GM23338 (cell line): ENCODE data around the gene GNG12. TPM values are rescaled to one million over a fixed set of nuclear protein-coding genes. Genes with fewer than 3 reads are reported as not detected.

Source experiments
- ATAC-seq: fragments of 200-7000 bp; cut with Tn5 transposase; 3 replicates; pipeline ENCODE4 v1.9.1; 2020
- DNase-seq: peaks from one replicate; pipeline ENCODE4 v3.0.0-alpha.2; 2015; ENCODE audit warnings: low spot score
- H2AFZ ChIP-seq: fragments of 200-600 bp; sonication (generic); 2 replicates; pipeline ENCODE4 v1.8.0; 2016; ENCODE audit warnings: antibody characterized with exemption, mild to moderate bottlenecking, moderate library complexity
- H3F3A ChIP-seq: fragments of 200-600 bp; sonication (generic); replicated peaks from 2 replicates; pipeline ENCODE4 v1.8.0; 2017; ENCODE audit warnings: antibody characterized with exemption, mixed run types, low read depth
- H3K27ac ChIP-seq: fragments of 200-600 bp; sonication (generic); 2 replicates; pipeline ENCODE4 v1.6.1; 2016; ENCODE audit warnings: low read depth
- H3K27me3 ChIP-seq: fragments of 200-600 bp; sonication (generic); 2 replicates; pipeline ENCODE4 v1.8.0; 2016; ENCODE audit warnings: mild to moderate bottlenecking, mixed run types, moderate library complexity; ENCODE audit not compliant: insufficient read depth
- H3K36me3 ChIP-seq: fragments of 200-600 bp; sonication (generic); 2 replicates; pipeline ENCODE4 v1.8.0; 2016; ENCODE audit warnings: mild to moderate bottlenecking; ENCODE audit not compliant: insufficient read depth
- H3K4me1 ChIP-seq: fragments of 200-600 bp; sonication (generic); 2 replicates; pipeline ENCODE4 v1.8.0; 2016; ENCODE audit warnings: mild to moderate bottlenecking, moderate library complexity; ENCODE audit not compliant: insufficient read depth
- H3K4me2 ChIP-seq: fragments of 200-600 bp; sonication (generic); 2 replicates; pipeline ENCODE4 v1.7.1; 2017; ENCODE audit warnings: mixed run types
- H3K4me3 ChIP-seq: fragments of 200-600 bp; sonication (generic); 2 replicates; pipeline ENCODE4 v1.6.1; 2016; ENCODE audit warnings: mixed run types
- H3K79me2 ChIP-seq: fragments of 200-600 bp; sonication (generic); replicated peaks from 2 replicates; pipeline ENCODE4 v1.8.0; 2017; ENCODE audit warnings: mild to moderate bottlenecking; ENCODE audit not compliant: insufficient read depth
- H3K9me2 ChIP-seq: fragments of 200-600 bp; sonication (generic); 2 replicates; pipeline ENCODE4 v1.8.0; 2017; ENCODE audit not compliant: insufficient read depth
- H4K20me1 ChIP-seq: fragments of 200-600 bp; sonication (generic); replicated peaks from 2 replicates; pipeline ENCODE4 v1.8.0; 2017; ENCODE audit warnings: mild to moderate bottlenecking; ENCODE audit not compliant: insufficient read depth
- H3K27ac Mint-ChIP-seq: 2 replicates; pipeline ENCODE4 v1.8.0; 2020; ENCODE audit warnings: inconsistent platforms, mild to moderate bottlenecking, moderate library complexity, mixed read lengths
- H3K27me3 Mint-ChIP-seq: 3 replicates; pipeline ENCODE4 v1.8.0; 2022; ENCODE audit warnings: low read depth, mild to moderate bottlenecking, moderate library complexity, mixed read lengths, inconsistent platforms; ENCODE audit not compliant: insufficient read depth, poor library complexity
- H3K36me3 Mint-ChIP-seq: 3 replicates; pipeline ENCODE4 v1.8.0; 2021; ENCODE audit warnings: low read depth, mild to moderate bottlenecking, inconsistent platforms, moderate library complexity, mixed read lengths
- H3K4me1 Mint-ChIP-seq: 3 replicates; pipeline ENCODE4 v1.8.0; 2020; ENCODE audit warnings: mild to moderate bottlenecking, inconsistent platforms, mixed read lengths
- H3K4me3 Mint-ChIP-seq: 3 replicates; pipeline ENCODE4 v1.8.0; 2021; ENCODE audit warnings: moderate library complexity, mild to moderate bottlenecking, inconsistent platforms, mixed read lengths
- H3K9me3 Mint-ChIP-seq: 3 replicates; pipeline ENCODE4 v1.8.0; 2020; ENCODE audit warnings: moderate library complexity, mild to moderate bottlenecking, inconsistent platforms, mixed read lengths
- CREB1 ChIP-seq: fragments of 250-450 bp; sonication (Bioruptor Pico); IDR thresholded peaks from 2 replicates; pipeline ENCODE4 v1.5.0; 2020; ENCODE audit warnings: low read depth, mild to moderate bottlenecking, moderate library complexity
- EZH2 ChIP-seq: fragments of 200-600 bp; sonication (generic); IDR thresholded peaks from one replicate; pipeline ENCODE4 v1.8.0; 2017; ENCODE audit warnings: antibody characterized with exemption, mild to moderate bottlenecking, low read depth; ENCODE audit not compliant: unreplicated experiment
- EZH2phosphoT487 ChIP-seq: fragments of 200-600 bp; sonication (generic); IDR thresholded peaks from one replicate; pipeline ENCODE4 v1.8.1; 2018; ENCODE audit warnings: antibody characterized with exemption; ENCODE audit not compliant: unreplicated experiment
- JUNB ChIP-seq: IDR thresholded peaks from one replicate; pipeline ENCODE4 v1.6.1; 2016; ENCODE audit warnings: antibody characterized with exemption; ENCODE audit not compliant: unreplicated experiment
- NANOG ChIP-seq: IDR thresholded peaks from 2 replicates; pipeline ENCODE4 v1.6.1; 2016; ENCODE audit warnings: antibody characterized with exemption, borderline replicate concordance
- POLR2AphosphoS5 ChIP-seq: IDR thresholded peaks from 2 replicates; pipeline ENCODE4 v1.6.1; 2016; ENCODE audit warnings: antibody characterized with exemption, low read depth
- STAT1 ChIP-seq: IDR thresholded peaks from one replicate; pipeline ENCODE4 v1.6.1; 2016; ENCODE audit warnings: antibody characterized with exemption; ENCODE audit not compliant: unreplicated experiment
- ZNF114 ChIP-seq: fragments of 250-450 bp; sonication (Bioruptor Pico); IDR thresholded peaks from 2 replicates; pipeline ENCODE4 v1.5.0; 2020; ENCODE audit warnings: mild to moderate bottlenecking, moderate library complexity
- ZNF331 ChIP-seq: fragments of 250-450 bp; sonication (Bioruptor Pico); IDR thresholded peaks from 2 replicates; pipeline ENCODE4 v1.5.0; 2020; ENCODE audit warnings: low read depth, mild to moderate bottlenecking, moderate library complexity
- polyA plus RNA-seq: library from polyadenylated mRNA; unstranded; fragments of >200 nt; fragmentation: Nextera tagmentation; extraction: Ambion mirVana; gene quantifications from 2 replicates; pipeline ENCODE4 v1.2.1, GENCODE V29; 2016
- total RNA-seq: library from RNA; depleted of rRNA; stranded (reverse); fragments of >200 nt; shearing (Covaris generic); gene quantifications from 2 replicates; pipeline ENCODE4 v1.2.3, GENCODE V29; 2014
- TF ChIP-seq, protein P1 (sequence below): IDR thresholded peaks from 2 replicates; pipeline ENCODE4 v1.6.1; 2016; ENCODE audit warnings: antibody characterized with exemption
- TF ChIP-seq, protein P2 (sequence below): fragments of 250-450 bp; sonication (Bioruptor Pico); IDR thresholded peaks from 2 replicates; pipeline ENCODE4 v1.5.0; 2020; ENCODE audit warnings: mild to moderate bottlenecking, moderate library complexity
- TF ChIP-seq, protein P3 (sequence below): IDR thresholded peaks from one replicate; pipeline ENCODE4 v1.6.1; 2018; ENCODE audit warnings: antibody characterized with exemption; ENCODE audit not compliant: unreplicated experiment
- TF ChIP-seq, protein P4 (sequence below), 2 experiments: fragments of 200-600 bp in 1 of 2; sonication (generic) in 1 of 2; conservative IDR thresholded peaks; 2 replicates each; pipeline versions ENCODE4 v1.5.1 to v1.6.1; 2016 to 2017; ENCODE audit warnings: antibody characterized with exemption in 2 of 2, low read depth in 2 of 2, mild to moderate bottlenecking in 2 of 2, moderate library complexity in 1 of 2

The GNG12 gene
- total and polyA plus RNA-seq, 2 experiments from 2014 or later: 13.4 to 33.0 TPM

DNA sequence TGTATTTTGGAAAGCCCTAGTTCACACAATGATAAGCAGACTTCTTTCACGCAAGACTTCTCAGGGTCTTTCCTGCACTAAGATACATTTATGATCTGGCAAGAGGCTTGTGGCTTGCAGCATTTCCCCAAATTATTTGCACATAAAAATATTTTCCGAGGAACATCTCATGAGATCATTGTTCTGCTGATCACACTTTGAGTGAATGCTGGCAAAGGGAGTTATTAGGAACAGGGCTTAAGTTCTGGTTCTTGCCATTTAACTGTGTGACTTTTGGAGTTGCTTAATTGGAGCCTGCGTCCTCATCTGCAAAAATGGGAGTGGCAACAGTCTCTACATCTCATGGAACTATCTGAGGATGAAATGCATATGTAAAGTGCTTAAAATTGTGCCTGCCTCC lies 98.1 kb downstream of the GNG12 start:
- H3K36me3 Mint-ChIP-seq: no peaks in the 10 kb centered on the region
- H3K27ac ChIP-seq: no peak overlapping the region
- no peaks in the 10 kb centered on the region for H3K27me3 ChIP-seq
- no peak overlapping the region for H3K4me2 ChIP-seq
- no peak overlapping the region for H2AFZ ChIP-seq
- H3K4me3 Mint-ChIP-seq: no peak overlapping the region
- ATAC-seq (no peak), DNase-seq (no peak)
- no peak for TF ChIP-seq JUNB
- TF ChIP-seq POLR2AphosphoS5: no peak
- no peak for TF ChIP-seq ZNF114 (CRISPR knock-in tag)
- TF ChIP-seq, protein P1, sequence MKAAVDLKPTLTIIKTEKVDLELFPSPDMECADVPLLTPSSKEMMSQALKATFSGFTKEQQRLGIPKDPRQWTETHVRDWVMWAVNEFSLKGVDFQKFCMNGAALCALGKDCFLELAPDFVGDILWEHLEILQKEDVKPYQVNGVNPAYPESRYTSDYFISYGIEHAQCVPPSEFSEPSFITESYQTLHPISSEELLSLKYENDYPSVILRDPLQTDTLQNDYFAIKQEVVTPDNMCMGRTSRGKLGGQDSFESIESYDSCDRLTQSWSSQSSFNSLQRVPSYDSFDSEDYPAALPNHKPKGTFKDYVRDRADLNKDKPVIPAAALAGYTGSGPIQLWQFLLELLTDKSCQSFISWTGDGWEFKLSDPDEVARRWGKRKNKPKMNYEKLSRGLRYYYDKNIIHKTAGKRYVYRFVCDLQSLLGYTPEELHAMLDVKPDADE: no peak
- no peak for TF ChIP-seq CREB1 (CRISPR knock-in tag)
- TF ChIP-seq, protein P2, sequence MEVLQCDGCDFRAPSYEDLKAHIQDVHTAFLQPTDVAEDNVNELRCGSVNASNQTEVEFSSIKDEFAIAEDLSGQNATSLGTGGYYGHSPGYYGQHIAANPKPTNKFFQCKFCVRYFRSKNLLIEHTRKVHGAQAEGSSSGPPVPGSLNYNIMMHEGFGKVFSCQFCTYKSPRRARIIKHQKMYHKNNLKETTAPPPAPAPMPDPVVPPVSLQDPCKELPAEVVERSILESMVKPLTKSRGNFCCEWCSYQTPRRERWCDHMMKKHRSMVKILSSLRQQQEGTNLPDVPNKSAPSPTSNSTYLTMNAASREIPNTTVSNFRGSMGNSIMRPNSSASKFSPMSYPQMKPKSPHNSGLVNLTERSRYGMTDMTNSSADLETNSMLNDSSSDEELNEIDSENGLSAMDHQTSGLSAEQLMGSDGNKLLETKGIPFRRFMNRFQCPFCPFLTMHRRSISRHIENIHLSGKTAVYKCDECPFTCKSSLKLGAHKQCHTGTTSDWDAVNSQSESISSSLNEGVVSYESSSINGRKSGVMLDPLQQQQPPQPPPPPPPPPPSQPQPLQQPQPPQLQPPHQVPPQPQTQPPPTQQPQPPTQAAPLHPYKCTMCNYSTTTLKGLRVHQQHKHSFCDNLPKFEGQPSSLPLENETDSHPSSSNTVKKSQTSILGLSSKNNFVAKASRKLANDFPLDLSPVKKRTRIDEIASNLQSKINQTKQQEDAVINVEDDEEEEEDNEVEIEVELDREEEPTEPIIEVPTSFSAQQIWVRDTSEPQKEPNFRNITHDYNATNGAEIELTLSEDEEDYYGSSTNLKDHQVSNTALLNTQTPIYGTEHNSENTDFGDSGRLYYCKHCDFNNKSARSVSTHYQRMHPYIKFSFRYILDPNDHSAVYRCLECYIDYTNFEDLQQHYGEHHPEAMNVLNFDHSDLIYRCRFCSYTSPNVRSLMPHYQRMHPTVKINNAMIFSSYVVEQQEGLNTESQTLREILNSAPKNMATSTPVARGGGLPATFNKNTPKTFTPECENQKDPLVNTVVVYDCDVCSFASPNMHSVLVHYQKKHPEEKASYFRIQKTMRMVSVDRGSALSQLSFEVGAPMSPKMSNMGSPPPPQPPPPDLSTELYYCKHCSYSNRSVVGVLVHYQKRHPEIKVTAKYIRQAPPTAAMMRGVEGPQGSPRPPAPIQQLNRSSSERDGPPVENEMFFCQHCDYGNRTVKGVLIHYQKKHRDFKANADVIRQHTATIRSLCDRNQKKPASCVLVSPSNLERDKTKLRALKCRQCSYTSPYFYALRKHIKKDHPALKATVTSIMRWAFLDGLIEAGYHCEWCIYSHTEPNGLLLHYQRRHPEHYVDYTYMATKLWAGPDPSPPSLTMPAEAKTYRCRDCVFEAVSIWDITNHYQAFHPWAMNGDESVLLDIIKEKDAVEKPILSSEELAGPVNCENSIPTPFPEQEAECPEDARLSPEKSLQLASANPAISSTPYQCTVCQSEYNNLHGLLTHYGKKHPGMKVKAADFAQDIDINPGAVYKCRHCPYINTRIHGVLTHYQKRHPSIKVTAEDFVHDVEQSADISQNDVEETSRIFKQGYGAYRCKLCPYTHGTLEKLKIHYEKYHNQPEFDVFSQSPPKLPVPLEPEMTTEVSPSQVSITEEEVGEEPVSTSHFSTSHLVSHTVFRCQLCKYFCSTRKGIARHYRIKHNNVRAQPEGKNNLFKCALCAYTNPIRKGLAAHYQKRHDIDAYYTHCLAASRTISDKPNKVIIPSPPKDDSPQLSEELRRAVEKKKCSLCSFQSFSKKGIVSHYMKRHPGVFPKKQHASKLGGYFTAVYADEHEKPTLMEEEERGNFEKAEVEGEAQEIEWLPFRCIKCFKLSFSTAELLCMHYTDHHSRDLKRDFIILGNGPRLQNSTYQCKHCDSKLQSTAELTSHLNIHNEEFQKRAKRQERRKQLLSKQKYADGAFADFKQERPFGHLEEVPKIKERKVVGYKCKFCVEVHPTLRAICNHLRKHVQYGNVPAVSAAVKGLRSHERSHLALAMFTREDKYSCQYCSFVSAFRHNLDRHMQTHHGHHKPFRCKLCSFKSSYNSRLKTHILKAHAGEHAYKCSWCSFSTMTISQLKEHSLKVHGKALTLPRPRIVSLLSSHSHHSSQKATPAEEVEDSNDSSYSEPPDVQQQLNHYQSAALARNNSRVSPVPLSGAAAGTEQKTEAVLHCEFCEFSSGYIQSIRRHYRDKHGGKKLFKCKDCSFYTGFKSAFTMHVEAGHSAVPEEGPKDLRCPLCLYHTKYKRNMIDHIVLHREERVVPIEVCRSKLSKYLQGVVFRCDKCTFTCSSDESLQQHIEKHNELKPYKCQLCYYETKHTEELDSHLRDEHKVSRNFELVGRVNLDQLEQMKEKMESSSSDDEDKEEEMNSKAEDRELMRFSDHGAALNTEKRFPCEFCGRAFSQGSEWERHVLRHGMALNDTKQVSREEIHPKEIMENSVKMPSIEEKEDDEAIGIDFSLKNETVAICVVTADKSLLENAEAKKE (CRISPR knock-in tag): no peak
- TF ChIP-seq NANOG: no peak
- no peak for TF ChIP-seq STAT1
- TF ChIP-seq, protein P3, sequence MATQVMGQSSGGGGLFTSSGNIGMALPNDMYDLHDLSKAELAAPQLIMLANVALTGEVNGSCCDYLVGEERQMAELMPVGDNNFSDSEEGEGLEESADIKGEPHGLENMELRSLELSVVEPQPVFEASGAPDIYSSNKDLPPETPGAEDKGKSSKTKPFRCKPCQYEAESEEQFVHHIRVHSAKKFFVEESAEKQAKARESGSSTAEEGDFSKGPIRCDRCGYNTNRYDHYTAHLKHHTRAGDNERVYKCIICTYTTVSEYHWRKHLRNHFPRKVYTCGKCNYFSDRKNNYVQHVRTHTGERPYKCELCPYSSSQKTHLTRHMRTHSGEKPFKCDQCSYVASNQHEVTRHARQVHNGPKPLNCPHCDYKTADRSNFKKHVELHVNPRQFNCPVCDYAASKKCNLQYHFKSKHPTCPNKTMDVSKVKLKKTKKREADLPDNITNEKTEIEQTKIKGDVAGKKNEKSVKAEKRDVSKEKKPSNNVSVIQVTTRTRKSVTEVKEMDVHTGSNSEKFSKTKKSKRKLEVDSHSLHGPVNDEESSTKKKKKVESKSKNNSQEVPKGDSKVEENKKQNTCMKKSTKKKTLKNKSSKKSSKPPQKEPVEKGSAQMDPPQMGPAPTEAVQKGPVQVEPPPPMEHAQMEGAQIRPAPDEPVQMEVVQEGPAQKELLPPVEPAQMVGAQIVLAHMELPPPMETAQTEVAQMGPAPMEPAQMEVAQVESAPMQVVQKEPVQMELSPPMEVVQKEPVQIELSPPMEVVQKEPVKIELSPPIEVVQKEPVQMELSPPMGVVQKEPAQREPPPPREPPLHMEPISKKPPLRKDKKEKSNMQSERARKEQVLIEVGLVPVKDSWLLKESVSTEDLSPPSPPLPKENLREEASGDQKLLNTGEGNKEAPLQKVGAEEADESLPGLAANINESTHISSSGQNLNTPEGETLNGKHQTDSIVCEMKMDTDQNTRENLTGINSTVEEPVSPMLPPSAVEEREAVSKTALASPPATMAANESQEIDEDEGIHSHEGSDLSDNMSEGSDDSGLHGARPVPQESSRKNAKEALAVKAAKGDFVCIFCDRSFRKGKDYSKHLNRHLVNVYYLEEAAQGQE: no peak
- no peak for TF ChIP-seq EZH2phosphoT487
- TF ChIP-seq, protein P4, sequence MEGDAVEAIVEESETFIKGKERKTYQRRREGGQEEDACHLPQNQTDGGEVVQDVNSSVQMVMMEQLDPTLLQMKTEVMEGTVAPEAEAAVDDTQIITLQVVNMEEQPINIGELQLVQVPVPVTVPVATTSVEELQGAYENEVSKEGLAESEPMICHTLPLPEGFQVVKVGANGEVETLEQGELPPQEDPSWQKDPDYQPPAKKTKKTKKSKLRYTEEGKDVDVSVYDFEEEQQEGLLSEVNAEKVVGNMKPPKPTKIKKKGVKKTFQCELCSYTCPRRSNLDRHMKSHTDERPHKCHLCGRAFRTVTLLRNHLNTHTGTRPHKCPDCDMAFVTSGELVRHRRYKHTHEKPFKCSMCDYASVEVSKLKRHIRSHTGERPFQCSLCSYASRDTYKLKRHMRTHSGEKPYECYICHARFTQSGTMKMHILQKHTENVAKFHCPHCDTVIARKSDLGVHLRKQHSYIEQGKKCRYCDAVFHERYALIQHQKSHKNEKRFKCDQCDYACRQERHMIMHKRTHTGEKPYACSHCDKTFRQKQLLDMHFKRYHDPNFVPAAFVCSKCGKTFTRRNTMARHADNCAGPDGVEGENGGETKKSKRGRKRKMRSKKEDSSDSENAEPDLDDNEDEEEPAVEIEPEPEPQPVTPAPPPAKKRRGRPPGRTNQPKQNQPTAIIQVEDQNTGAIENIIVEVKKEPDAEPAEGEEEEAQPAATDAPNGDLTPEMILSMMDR (conservative IDR thresholded peaks at IDR 0.05; ENCODE audit: low read depth in 2 of 2): no peak
- no peak for TF ChIP-seq ZNF331 (CRISPR knock-in tag)
- no peak for TF ChIP-seq EZH2
- H3K9me3 Mint-ChIP-seq: no peaks in the 10 kb centered on the region
- no peaks in the 10 kb centered on the region for H3F3A ChIP-seq
- no peak overlapping the region for H3K27ac Mint-ChIP-seq
- peaks cover 20% of the 10 kb centered on the region; the same call in 1 of the 2 replicates for H3K4me1 ChIP-seq
- H3K27me3 Mint-ChIP-seq: peaks cover 2% of the 10 kb centered on the region
- H3K36me3 ChIP-seq: no peaks in the 10 kb centered on the region
- H3K4me3 ChIP-seq: no peak overlapping the region
- no peaks in the 10 kb centered on the region for H4K20me1 ChIP-seq
- peaks cover 32% of the 10 kb centered on the region for H3K4me1 Mint-ChIP-seq
- no peaks in the 10 kb centered on the region for H3K9me2 ChIP-seq
- H3K79me2 ChIP-seq: no peaks in the 10 kb centered on the region
